ENCODE results near the gene TAS2R1. TPM values are rescaled to one million over a fixed set of nuclear protein-coding genes. Genes with fewer than 3 reads are reported as not detected.

The TAS2R1 gene, protein sequence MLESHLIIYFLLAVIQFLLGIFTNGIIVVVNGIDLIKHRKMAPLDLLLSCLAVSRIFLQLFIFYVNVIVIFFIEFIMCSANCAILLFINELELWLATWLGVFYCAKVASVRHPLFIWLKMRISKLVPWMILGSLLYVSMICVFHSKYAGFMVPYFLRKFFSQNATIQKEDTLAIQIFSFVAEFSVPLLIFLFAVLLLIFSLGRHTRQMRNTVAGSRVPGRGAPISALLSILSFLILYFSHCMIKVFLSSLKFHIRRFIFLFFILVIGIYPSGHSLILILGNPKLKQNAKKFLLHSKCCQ
- not detected in 2 replicates for total RNA-seq

DNA sequence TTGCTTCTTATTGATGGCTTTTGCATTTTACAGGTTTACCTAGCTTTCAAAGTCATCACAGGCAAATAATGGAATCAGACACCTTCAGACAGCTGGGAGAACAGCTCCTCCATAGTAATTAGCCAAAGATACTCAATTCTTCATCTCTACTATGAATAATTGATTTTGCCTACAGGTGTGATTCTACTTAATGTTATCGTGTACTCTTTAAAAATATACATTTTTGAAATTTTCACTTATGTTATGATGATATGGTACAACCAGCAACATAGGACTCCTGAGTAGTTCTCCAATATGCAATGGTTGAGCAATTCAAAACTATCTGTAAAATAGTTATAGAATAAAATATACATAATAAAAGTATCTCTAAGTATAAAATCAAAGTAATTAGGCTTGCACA is at the start of gene TAS2R1:
Gene TAS2R1 (minus strand): TSS at position 101 of the 400 bp plus-strand sequence. CDS start 319 bp downstream, outside the sequence.

Other genes starting within 250 kb of the TAS2R1 start
- gene SEMA5A, start 84.3 kb downstream of the TAS2R1 start, total RNA-seq: 0.79 and 1.5 TPM in 2 replicates